ENCODE measurements around the gene C1orf226. TPM values are rescaled to one million over a fixed set of nuclear protein-coding genes. Genes with fewer than 3 reads are reported as not detected.

C1orf226 gene
- total and polyA plus RNA-seq, 2 of the 4 experiments (the other 2 are of a cell fraction), result under 0.01 to 0.10 TPM

- Histone ChIP-seq H3K27me3 (ENCODE audit: control insufficient read depth, insufficient read depth, low read length) (peaks cover 26% of the 10 kb centered on the region), H4K20me1 (ENCODE audit: insufficient read depth, low read length) (no peaks in the 10 kb centered on the region), H4K91ac (ENCODE audit: insufficient read depth, low read depth, low read length) (no peak overlapping the region), H3K56ac (ENCODE audit: extremely low read depth, insufficient read depth, low read length) (no peak overlapping the region), H3K4me3 (ENCODE audit: insufficient read depth, low read depth, low read length) (no peak overlapping the region), H2BK120ac (ENCODE audit: low read depth, low read length) (no peak overlapping the region), H3K18ac (ENCODE audit: low read depth, low read length) (no peak overlapping the region), H2AK5ac (ENCODE audit: low read depth, low read length) (no peak overlapping the region), H3K36me3 (ENCODE audit: control insufficient read depth, insufficient read depth, low read length) (no peaks in the 10 kb centered on the region), H3K4me1 (ENCODE audit: control insufficient read depth, insufficient read depth, low read length) (no peaks in the 10 kb centered on the region), H3K23ac (ENCODE audit: low read depth, low read length) (no peak overlapping the region), H3K9ac (ENCODE audit: low read depth, low read length) (no peak overlapping the region), H3K9me3 (ENCODE audit: control insufficient read depth, insufficient read depth, low read length) (no peaks in the 10 kb centered on the region), H2BK15ac (ENCODE audit: low read depth, low read length) (no peak overlapping the region), H3K4me2 (ENCODE audit: low read depth, low read length) (no peak overlapping the region), H3K27ac (ENCODE audit: insufficient read depth, low read length) (no peak overlapping the region), H2BK5ac (ENCODE audit: low read depth, low read length, poor library complexity, severe bottlenecking) (no peak overlapping the region), H4K5ac (ENCODE audit: low read depth, low read length) (no peak overlapping the region), H4K8ac (ENCODE audit: low read depth in 2 of 2, low read length in 2 of 2) (no peak overlapping the region), H3K4ac (ENCODE audit: low read depth, low read length) (no peak overlapping the region), H3K14ac (replicated peaks; ENCODE audit: low read depth, low read length) (no peak overlapping the region), H3K9me1 (ENCODE audit: insufficient read depth, low read length) (no peaks in the 10 kb centered on the region), H3K79me1 (ENCODE audit: low read depth in 1 of 2, low read length in 2 of 2) (no peaks in the 10 kb centered on the region), H2AFZ (replicated peaks; ENCODE audit: low read length, poor library complexity) (no peak overlapping the region), H2AK9ac (replicated peaks; ENCODE audit: low read depth, low read length, poor library complexity) (no peak overlapping the region), H2BK20ac (ENCODE audit: low read depth, low read length) (no peak overlapping the region)
- no TSS peak for BruUV-seq (replicated peaks)
- no peak for ATAC-seq (ENCODE audit: low read depth)
- CTCF ChIA-PET, result interaction anchor here (3.9 kb wide), 1 partner anchor 333 kb away, joined by 18 read pairs; no protein-coding TSS in a partner anchor
- in situ Hi-C loops (cut with MboI; ENCODE audit: low sequenced_read_pairs) (loop anchor here (25.0 kb wide), 1 partner anchor 601 kb away; no protein-coding TSS in a partner anchor), intact Hi-C loops (cut with micrococcal nuclease) (no loop called here), dilution Hi-C loops (cut with HindIII; ENCODE audit: low sequenced_read_pairs, unreplicated experiment) (no loop called here)
- TF ChIP-seq CHD1 (IDR thresholded peaks at IDR 0.05; ENCODE audit: low read depth, low read length) (no peak), MAZ (IDR thresholded peaks at IDR 0.05; ENCODE audit: borderline replicate concordance, low read depth, low read length) (no peak), MXI1 (IDR thresholded peaks at IDR 0.05; ENCODE audit: borderline replicate concordance, low read depth, low read length) (no peak), RFX5 (IDR thresholded peaks at IDR 0.05; ENCODE audit: low read depth, low read length) (no peak), POLR2A (IDR thresholded peaks at IDR 0.05; ENCODE audit: low read depth, low read length) (no peak)
- DNase-seq, result no peak
- POLR2A ChIA-PET (ENCODE audit: unreplicated experiment), result no interaction called here
- no CpG with 5 or more reads among the region's 5 CpGs for WGBS, 2 experiments (ENCODE audit: extremely low coverage in 2 of 2, insufficient read length in 1 of 2)
Measured at GRCh38 chr1:162388615-162389014, 7.1 kb downstream of the C1orf226 start.

Data from IMR-90 (cell line).